ENCODE measurements around the gene IMMP2L. TPM values are rescaled to one million over a fixed set of nuclear protein-coding genes. Genes with fewer than 3 reads are reported as not detected.

Gene IMMP2L
- total and polyA plus RNA-seq, 2 of the 8 experiments (the other 6 are each of a cell fraction or from before 2014, with no cell fraction given): 2.3 to 10.1 TPM

DNA sequence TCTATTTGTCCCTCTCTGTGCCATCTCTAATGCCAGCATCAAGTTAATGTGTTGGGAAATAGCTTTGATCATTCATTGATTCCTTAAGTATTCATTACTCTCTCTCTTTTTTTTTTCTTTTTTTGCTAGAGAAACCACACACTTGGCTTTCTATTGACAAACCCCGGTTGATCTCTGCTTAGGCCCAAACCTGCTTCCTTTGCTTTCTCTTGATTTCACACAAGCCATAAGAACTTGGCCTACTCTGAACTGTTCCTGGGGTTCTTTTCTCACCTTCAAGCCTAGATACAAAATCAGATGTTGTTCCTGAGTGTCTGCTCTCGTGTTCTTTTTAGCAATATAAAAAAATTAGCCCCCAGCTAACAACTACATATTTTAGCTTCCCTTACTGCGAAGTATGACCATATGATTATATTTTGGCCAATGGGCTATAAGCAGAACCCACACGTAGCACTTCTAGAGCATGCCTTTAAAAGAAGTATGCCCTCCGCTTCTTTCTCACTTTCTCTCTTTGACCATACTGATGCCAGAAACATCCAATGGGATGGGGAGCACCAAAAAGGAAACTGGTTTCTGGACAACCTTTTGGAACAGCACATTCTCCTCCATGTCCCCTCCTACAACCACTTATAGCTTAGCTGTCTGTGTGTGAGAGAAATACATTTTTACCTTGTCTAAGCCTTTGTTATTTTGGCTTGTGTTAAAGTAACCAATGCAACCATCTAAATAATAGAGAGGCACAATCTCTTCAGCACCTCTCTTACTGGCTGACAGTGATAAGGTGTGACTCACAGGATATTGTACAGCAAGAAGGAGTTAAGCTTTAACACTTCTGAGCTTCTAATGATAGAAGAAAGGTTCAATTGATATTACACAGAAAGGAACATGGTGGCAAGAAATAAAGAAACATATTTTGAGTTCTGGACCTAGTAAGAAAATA lies 568.0 kb downstream of the IMMP2L start:
- Histone ChIP-seq H3K23me2 (ENCODE audit: low read depth, low read length) (0 out of 2 replicates have a peak, but pooled peaks cover 2% of the 10 kb centered on the region), H3K79me2 (ENCODE audit: control insufficient read depth in 1 of 2, insufficient read depth in 2 of 2, low read length in 2 of 2) (no peaks in the 10 kb centered on the region), H3K14ac (ENCODE audit: insufficient read length) (no peak overlapping the region), H4K20me1 (replicated peaks in 1 of 2; ENCODE audit: control insufficient read depth in 1 of 2, insufficient read depth in 2 of 2, low read length in 2 of 2) (no peaks in the 10 kb centered on the region), H3K4me2 (ENCODE audit: insufficient read depth in 1 of 2, low read depth in 2 of 2, low read length in 2 of 2) (no peak overlapping the region), H3K4me1 (replicated peaks in 1 of 4; ENCODE audit: control insufficient read depth in 3 of 4, insufficient read depth in 4 of 4, low read length in 3 of 4) (no peaks in the 10 kb centered on the region), H2AK5ac (ENCODE audit: low read depth, low read length) (no peak overlapping the region), H3K79me1 (ENCODE audit: low read depth, low read length) (no peaks in the 10 kb centered on the region), H2BK15ac (ENCODE audit: low read length) (no peak overlapping the region), H3K9me3 (ENCODE audit: insufficient read depth in 2 of 2, low read depth in 1 of 2, low read length in 1 of 2) (no peaks in the 10 kb centered on the region), H3K23ac (ENCODE audit: insufficient read length) (no peak overlapping the region), H4K5ac (ENCODE audit: insufficient read length, low read depth, low read length) (no peak overlapping the region), H3K27ac (ENCODE audit: low read depth, low read length) (no peak overlapping the region), H3K56ac (replicated peaks; ENCODE audit: insufficient read length, low read depth, low read length) (no peak overlapping the region), H4K8ac (ENCODE audit: extremely low read depth, insufficient read depth, low read length) (no peak overlapping the region), H2BK5ac (ENCODE audit: low read depth, low read length) (no peak overlapping the region), H3K4me3 (ENCODE audit: extremely low read depth in 1 of 4, insufficient read depth in 2 of 4, low read depth in 3 of 4, low read length in 4 of 4) (no peak overlapping the region), H2BK12ac (ENCODE audit: low read depth, low read length) (no peak overlapping the region), H2BK20ac (ENCODE audit: low read length) (no peak overlapping the region), H3K27me3 (replicated peaks in 1 of 4; ENCODE audit: control insufficient read depth in 3 of 4, extremely low read depth in 1 of 4, insufficient read depth in 3 of 4, low read length in 3 of 4) (no peaks in the 10 kb centered on the region), H3K4ac (replicated peaks; ENCODE audit: insufficient read length, low read depth, low read length) (no peak overlapping the region), H2AFZ (ENCODE audit: low read length) (no peak overlapping the region), H3K36me3 (ENCODE audit: control insufficient read depth in 2 of 4, insufficient read depth in 4 of 4, low read length in 3 of 4) (no peaks in the 10 kb centered on the region), H3K18ac (ENCODE audit: extremely low read depth, low read length) (no peak overlapping the region), H4K91ac (replicated peaks; ENCODE audit: insufficient read length, low read length) (no peak overlapping the region), H2BK120ac (replicated peaks; ENCODE audit: low read depth, low read length) (no peak overlapping the region), H3K9ac (replicated peaks in 1 of 4; ENCODE audit: extremely low read depth in 1 of 4, low read depth in 3 of 4, low read length in 3 of 4) (no peak overlapping the region)
- WGBS, 2 experiments (ENCODE audit: extremely low coverage in 1 of 2, insufficient coverage in 1 of 2, insufficient read length in 1 of 2, insufficient replicate concordance in 2 of 2, low coverage in 1 of 2, low lambda C conversion rate in 2 of 2, missing lambda C conversion rate in 1 of 2): 95% methylated on average over 5 of the region's 5 CpGs; no CpG with 5 or more reads in 1 of the 2 experiments
- no peak for DNase-seq (ENCODE audit: low read depth in 1 of 2, low spot score in 2 of 2)
- ChIA-PET POLR2A (ENCODE audit: partially characterized antibody) (no interaction called here), CTCF (ENCODE audit: partially characterized antibody) (interaction anchor here (1.8 kb wide), 1 partner anchor 9 kb away, joined by 4 read pairs; no protein-coding TSS in a partner anchor)
- no peak for FAIRE-seq
- TF ChIP-seq SIN3A (conservative IDR thresholded peaks at IDR 0.05 in 1 of 2, IDR thresholded peaks at IDR 0.05 in 1 of 2; ENCODE audit: low read depth in 1 of 2, low read length in 2 of 2) (no peak), SAP30 (IDR thresholded peaks at IDR 0.05; ENCODE audit: insufficient read depth, insufficient replicate concordance, low read length) (no peak), RNF2 (IDR thresholded peaks at IDR 0.05; ENCODE audit: borderline replicate concordance, low read depth, low read length, missing control alignments, poor library complexity, severe bottlenecking) (no peak), CBX5 (IDR thresholded peaks at IDR 0.05; ENCODE audit: low read depth, low read length) (no peak), BRCA1 (IDR thresholded peaks at IDR 0.05; ENCODE audit: low read depth, low read length) (no peak), RFX5 (IDR thresholded peaks at IDR 0.05; ENCODE audit: borderline replicate concordance, low read depth, low read length) (no peak), SRF (IDR thresholded peaks at IDR 0.05; ENCODE audit: low read depth, low read length) (no peak), PHF8 (conservative IDR thresholded peaks at IDR 0.05; ENCODE audit: low read depth, low read length) (no peak), SIX5 (IDR thresholded peaks at IDR 0.05; ENCODE audit: low read depth, low read length) (no peak), CHD1 (IDR thresholded peaks at IDR 0.05; ENCODE audit: low read depth, low read length) (no peak), HDAC2 (IDR thresholded peaks at IDR 0.05; ENCODE audit: borderline replicate concordance in 1 of 2, low read depth in 2 of 2, low read length in 2 of 2) (no peak)

All from H1 (cell line).